NCI-H1417 treated with DMSO at 0.1 percent for 48 hours (cell line): ENCODE results near the gene FSIP1.

ENCODE experiments used
- DNase-seq: peaks from one replicate; lab custom pipeline; 2025; lab: John Stamatoyannopoulos, UW

Gene FSIP1

DNA sequence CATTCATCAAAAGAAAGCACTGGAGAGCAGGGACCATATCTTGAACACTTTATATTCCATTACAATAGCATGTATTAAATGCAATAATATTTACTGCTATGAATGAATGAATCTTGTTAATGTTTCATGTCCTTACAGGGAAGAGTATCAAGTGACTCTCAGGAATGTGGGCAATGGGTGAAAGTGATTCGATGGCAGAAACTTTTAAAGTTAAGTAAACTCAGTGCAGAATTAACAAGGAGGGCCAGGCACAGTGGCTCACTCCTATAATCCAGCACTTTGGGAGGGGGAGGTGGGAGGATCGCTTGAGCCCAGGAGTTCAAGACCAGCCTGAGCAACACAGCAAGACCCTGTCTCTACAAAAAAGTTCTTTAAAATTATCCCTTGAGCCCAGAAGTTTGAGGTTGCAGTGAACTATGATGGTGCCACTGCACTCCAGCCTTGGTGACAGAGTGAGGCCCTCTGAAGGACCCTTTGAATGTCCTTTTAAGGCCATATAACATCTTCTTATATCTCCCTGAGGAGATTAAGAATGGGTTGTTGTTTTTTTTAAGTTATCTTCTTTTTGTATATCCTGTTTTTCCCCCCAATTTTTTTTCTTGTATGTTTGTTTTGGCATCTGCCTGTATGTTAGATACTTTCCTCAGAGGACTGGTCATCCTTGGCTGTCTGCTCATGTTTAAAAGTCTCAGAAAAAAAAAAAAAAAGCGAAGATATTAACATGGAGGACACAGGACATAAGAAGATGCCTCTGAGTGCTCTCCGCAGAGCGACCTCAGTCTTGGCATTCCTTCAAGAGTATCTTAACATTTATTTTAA lies 9.6 kb upstream of the FSIP1 start:
- no peak for DNase-seq

DNA sequence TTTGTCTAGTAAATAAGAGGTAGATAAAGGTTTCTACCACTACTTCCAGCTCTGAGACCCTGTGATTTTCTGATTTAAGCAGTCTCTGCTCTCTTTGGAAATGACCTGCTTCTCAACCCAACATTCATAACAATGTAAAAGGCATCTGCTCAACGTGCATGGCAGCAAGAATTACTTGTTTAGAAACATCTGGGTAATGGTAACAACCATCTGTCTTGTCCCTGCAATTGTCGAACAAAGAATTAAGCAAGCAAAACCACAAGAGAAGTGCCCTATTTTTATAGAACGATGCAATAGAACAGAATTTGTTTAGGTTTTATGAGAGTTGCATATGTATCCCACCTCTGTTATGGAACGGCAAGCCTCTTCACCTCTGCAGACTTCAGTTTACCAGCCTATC lies 7.1 kb upstream of the FSIP1 start:
- DNase-seq = no peak

GRCh38 chr15:39788800-39789565 lies 6.3 kb upstream of the FSIP1 start:
- no peak for DNase-seq

GRCh38 chr15:39788108-39788507 lies 5.5 kb upstream of the FSIP1 start:
- no peak for DNase-seq

- DNase-seq = no peak
Measured at GRCh38 chr15:39787479-39787878, 4.8 kb upstream of the FSIP1 start.

DNA sequence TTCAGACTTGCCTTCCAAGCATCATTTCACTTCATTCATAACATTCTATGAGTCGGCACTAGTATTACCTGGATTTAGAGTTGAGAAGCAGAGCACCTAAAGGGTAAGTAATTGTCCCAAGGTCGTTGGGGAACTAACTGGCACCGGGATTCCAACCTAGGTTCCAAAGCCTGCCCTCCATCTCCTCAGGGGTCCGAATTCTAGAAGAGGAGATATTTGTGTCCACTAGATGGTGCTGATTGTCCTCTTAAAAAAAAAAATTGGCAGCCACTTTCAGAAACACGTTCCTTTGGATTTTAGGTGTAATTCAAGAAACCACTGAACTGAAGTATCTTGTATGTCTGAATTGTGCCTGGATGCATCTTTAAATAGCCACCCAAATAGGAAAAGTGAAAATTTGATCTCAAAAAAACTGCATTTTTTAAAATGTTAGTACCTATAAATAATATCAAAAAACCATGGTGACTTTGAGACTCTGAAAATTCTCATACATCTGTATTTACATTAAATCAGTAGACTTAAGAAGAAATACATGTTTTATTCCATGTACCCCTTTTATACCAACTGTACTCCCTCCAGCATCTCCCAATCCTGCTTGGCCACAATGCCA lies 3.9 kb upstream of the FSIP1 start:
- peak; percentile 1 for DNase-seq

- no peak for DNase-seq
Measured at GRCh38 chr15:39785841-39786240, 3.2 kb upstream of the FSIP1 start.

DNA sequence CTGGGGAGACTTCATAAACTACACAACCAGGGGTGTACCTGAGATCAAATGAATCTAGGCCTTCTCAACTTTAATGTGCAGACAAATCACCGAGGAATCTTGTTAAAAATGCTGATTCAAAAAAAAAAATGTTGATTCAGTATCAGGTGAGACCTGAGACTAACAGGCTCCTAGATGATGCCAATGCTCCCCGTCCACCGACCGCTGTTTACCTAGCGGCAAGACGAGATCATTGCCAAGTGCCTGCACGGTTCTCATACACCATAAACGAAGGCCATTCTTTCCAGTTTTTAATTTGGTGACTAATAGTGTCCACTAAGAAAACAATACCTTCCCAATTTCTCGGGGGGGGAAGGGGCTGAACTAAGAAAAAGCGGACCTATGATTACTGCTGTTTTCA lies 2.5 kb upstream of the FSIP1 start:
- no peak for DNase-seq

DNA sequence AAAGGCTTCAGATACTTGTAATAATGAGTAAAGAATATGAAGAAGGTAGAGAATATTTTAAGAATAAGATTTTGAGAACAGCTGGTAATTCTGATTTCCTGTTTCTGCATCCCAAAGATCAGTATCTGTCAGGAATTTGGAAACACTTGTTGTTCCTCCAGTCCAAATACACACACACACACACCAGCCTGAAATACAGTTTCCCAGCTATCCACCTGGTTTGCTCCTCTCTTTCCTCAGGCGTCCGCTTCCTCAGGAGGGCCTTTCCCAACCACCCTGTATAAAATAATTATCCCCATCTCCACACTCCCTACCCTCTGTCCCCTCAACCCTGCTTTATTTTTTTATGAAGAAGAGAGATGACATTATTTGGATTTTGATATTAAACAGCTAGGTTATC lies 2.0 kb upstream of the FSIP1 start:
- DNase-seq = no peak

GRCh38 chr15:39784125-39784524 lies 1.5 kb upstream of the FSIP1 start:
- no peak for DNase-seq

DNA sequence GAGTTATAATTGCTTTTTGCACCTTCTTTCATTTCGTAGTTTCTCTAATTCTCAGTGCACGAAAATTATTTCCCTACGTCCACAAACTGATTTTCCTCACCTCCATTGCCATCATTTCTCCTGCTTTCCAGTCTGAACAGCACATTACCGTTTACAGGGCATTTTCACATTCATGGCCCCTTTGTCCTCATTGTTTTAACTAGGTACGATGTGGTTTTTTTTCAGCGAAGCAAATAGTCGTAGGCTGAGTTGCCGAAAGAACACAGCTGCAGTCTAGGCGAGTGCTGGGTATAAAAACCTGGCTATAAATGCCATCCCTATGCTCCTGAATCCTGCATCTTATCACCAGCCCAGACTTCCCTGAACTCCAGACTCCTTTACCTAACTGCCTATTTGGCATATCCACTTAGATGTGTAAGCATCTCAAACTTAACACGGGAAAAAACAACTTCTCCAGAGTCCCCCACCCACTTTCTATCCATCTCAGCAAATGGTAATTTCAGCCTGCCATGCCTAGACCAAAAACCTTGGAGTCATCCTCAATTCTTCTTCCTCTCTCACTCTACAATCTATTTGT lies 691 bp upstream of the FSIP1 start:
- DNase-seq = no peak

- DNase-seq = no peak
Measured at GRCh38 chr15:39781967-39782302, 706 bp downstream of the FSIP1 start.

DNA sequence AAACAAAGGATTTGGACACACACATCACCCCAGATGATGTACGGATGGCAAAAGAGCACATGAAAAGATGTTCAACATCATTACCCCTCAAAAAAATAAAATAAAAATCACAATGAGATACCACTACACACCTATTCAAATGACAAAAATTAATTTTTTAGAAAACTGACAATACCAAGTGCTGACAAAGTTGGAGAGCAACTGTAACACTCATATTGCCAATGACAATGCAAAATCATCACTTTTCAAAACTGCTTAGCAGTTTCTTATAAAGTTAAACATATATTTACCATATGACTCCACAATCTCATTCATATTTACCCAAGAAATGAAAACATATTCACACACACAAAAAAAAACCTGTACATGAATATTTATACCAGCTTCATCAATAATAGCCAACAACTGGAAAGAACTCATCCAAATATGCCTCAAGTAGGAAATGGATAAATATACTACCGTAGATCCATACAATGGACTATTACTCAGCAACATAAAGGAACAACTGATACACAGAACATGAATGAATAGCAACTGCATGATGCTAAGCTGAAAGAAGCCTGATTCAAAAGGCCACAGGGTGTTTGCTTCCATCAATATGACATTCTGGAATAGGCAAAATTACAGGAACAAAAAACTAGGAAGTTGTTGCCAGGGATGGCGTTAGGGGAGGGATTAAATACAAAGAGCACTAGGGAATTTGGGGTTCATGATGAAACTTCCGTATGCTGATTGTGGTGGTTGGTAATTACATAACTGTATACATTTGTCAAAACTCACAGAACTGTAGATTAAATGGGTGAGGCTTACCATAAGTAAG lies 1.3 kb downstream of the FSIP1 start:
- no peak for DNase-seq

DNA sequence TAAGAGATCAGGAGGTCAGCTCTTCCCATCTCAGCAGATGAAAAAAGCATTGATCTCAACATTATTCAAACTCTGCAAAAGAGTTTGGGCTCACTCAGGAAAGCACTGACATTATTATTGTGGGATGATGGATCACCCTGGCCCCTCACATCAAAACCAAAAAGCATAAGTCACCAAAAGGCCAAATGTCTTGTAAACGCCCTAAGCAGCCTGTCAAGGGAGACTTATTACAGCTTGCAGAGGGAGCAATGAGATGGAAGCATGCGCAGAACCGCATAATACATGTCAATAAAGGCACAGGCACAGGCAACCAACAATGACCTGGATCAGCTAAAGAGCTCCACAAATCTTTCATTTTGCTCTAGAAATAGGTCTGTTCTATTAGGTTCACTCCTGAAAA lies 4.6 kb downstream of the FSIP1 start:
- no peak for DNase-seq

DNA sequence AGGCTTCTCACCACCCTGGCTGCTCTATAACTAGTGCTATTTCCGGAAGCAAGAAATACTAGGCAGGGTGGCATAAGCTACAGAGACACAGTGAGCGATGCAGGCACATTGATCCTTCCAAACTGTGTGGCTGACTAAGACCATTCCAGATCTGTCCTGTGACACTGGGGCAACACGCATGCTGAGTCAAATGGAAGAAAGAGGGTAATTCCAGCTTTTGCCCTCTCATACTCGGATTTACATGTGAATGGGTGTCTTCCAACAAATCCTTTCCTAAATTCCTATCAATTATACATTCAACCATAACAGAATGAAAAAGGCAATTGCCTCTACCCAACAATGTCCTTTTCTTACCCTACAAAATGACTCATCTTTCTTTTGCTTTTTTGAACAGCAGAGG lies 5.1 kb downstream of the FSIP1 start:
- DNase-seq = no peak

DNA sequence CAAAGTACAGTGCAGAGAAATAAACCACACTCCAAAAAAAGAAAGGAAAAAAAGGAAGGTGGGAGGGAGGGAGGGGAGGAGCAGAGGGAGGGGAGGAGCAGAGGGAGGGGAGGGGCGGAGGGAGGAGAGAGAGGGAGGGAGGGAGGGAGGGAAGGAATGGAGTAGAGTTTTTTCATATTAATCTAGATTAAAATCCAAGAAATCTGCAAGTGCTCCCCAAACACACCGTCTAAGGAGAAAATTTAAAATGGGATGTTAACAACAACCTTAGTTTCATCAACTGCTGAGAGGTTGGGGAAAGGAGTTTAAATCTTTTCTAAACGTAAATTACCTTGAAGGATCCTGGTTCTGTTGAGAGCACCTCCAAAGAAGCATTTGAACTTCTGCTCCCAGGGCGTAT lies 6.6 kb downstream of the FSIP1 start:
- no peak for DNase-seq

DNA sequence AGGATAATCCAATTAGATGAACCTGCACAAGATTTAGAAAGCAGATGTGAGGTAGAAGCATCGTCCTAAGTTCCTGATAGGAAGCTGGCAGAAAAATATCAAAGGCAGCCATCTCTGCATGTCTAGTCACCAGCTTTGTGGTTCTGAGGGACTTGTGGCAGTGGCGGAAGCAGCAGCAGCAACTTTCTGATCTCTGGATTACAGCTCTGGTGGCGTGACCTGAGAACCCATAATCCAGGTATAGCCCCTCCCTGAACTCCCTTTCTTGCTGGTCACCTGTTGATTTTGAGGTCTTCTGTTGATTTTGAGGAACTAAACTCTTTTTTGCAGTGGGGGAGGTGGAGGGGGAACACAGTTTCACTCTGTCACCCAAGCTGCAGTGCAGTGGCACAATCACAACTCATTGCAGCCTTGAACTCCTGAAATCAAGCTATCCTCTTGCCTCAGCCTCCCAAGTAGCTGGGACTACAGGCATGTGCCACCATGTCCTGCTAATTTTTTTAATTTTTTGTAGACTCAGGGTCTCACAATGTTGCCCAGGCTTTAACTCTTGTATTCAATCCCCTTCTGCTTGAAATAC lies 7.9 kb downstream of the FSIP1 start:
- DNase-seq = no peak

DNA sequence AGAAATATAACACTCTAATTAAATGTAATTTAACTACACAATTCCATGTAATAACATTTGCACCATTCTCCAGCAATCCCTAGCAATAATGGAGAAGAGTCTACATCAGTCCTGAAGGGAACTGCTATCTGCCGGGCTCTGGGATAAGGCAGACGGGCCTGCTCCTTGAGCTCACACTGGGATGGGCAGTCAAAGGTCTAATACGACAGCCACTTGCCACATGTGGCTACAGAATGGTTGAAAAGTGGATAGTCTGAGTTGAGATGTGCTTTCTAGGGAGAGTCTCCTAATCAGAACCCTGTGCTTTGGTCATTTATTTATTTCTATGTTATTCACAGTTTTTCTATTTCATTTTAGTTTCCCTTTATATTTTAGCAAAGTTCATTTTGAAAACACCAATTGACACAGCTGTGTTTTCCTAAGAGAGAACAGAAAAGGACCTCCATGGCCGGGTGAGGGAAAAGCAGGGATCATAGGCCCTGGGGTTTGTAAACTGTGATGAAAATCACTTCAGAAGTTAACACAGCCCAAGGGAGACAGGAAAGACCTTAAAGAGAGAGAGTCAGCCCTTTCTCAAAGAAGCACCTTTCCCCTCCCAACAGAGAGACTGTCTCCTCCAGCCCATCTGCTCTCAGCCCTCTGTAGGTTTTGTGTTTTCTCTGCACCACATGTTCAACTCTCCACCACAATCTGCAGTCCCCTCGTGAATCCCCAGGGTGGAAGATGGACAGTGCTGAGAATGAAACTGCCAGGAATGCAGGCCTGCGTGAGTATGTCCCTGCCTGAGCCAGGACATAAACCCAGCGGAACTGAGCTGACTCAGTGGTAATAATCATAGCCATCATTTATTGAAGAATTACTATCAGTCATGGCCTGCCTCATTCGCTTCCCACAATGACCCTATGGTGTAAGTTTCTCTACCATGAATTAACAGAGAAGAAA lies 11.6 kb downstream of the FSIP1 start:
- DNase-seq = no peak

GRCh38 chr15:39767921-39768320 lies 14.7 kb downstream of the FSIP1 start:
- no peak for DNase-seq

DNA sequence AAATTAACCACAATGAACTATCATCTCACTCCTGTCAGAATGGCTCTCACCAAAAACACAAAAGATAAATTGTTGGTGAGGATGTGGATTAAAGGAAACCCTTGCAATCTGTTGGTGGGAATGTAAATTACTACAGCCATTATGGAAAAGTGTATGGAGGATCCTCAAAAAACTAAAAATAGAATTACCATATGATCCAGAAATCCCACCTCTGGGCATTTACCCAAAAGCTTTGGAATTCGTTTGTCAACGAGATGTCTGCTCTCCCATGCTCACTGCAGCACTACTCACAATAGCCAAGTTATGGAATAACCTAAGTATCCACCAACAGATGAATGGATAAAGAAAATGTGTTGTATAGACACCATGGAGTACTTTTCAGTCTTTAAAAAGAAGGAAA lies 21.6 kb downstream of the FSIP1 start:
- DNase-seq = no peak
